GM12873 (cell line): Measurements from ENCODE around the gene SCNN1A.

Experiments used
- CTCF ChIP-seq: IDR thresholded peaks from 2 replicates; pipeline ENCODE4 v1.5.1; 2012; ENCODE audit warnings: low read depth, mild to moderate bottlenecking, moderate library complexity, low read length, control low read depth; ENCODE audit not compliant: insufficient read depth; ENCODE audit errors: missing control alignments

The SCNN1A gene

DNA sequence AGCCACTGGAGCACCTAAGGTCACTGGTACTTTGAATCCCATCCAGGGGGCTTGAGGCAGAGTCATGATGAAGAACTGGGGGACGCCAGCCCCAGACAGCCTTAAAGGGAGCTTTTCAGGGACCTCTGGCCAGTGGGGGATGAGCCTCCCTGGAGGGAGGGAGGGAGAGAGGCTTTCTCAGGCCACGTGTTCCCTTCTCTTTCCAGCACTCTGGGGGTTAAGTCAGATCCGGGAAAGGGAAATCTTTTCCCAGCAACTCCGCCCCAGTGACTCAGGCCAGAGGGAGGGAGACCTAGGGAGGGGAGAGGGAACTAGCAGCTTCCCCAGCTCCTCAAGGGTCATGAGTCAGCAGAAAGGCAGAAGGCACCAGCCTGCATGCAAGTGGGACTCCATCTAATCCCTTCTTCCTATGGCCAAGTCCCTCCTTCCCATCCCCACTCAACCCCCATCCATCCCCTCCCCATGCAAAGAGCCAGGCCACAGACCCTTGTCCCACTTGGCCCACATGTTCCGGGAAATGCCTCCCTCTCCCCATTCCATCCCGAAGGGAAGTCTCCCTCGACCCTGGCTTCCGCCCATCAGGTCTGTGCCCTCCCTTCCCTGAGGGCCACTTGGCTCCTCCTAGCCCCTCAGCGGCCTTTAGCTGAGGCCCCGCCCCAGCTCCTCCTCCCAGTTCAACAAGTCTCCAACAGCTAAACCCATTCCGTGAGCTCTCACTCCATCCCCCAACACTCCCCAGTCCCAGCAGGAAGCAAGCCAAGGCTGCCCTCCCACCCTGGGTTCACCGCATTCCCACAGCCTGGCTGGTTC, 39.1 kb downstream of the SCNN1A start:
- no peak for TF ChIP-seq CTCF

DNA sequence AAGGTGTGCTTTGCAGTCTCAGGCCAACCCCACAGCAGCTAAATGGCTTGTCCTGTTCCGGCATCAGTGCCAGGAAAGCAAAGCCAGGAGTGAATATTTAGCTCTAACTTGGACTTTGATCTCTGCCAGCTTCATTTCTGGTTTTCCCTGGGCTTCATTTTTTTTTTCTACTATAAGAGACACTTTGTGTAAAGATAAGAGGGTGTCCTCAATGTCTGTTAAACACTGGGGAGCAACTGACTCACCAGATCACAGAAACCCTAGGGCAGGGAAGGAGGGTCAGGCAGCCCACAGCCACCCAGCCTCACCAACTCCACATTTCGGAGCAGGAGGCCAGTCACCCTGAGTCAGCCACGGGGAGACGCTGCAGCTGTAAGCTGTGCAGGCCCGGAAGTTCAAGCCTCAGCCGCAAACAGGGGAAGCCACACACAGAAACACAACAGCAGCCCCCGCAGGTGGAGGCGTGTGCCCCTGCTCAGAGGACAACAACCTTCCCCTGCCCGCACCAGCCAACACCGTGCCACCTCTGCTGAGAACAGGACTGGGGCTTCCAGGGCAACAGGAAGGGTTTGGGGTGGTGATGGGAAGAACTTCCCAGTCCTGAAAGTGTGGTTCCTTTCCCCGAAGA, 39.8 kb downstream of the SCNN1A start:
- TF ChIP-seq CTCF = peak; percentile 84

GRCh38 chr12:6334940-6335450, 40.4 kb downstream of the SCNN1A start:
- no peak for TF ChIP-seq CTCF

DNA sequence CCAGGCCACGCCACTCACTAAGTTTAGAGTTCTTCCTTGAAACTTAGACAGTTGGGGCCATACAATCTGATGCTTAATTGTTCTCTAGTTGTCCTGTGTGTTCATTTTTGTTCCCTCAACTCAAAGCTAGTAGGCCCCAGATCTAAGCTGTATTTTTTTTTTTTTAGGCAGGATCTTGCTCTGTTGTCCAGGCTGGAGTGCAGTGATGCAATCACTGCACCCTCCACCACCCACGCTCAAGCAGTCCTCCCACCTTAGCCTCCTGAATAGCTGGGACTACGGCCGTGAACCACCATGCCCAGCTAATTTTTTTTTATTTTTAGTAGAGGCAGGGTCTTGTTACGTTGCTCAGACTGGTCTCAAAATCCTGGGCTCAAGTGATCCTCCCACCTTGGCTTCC, 41.0 kb downstream of the SCNN1A start:
- TF ChIP-seq CTCF = no peak

DNA sequence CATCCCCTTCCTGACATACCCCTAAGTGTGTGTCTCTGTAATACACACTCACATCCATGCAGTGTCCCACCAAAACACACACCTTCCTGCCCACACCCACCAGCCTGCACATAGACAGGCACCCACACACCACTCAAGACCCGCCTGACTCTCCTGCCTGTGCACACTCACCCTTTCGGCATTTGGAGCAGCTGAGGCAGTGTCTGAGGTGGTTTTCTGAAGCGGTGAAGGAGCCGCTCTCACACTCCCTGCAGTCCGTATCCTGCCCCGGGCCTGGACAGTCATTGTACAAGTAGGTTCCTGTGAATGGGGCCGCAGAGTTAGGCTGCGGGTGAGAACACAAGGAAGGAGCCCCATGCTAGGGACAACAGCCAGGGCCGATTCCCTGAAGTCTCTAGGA, 41.8 kb downstream of the SCNN1A start:
- no peak for TF ChIP-seq CTCF

GRCh38 chr12:6333029-6333428, 42.3 kb downstream of the SCNN1A start:
- TF ChIP-seq CTCF = no peak

- no peak for TF ChIP-seq CTCF
These were observed 42.9 kb downstream of the SCNN1A start for GRCh38 chr12:6332459-6332858.
